ENCODE results near the gene WHAMM. TPM values are rescaled to one million over a fixed set of nuclear protein-coding genes. Genes with fewer than 3 reads are reported as not detected.
"Not testable (repeated sequence)": the region's sequence is repeated elsewhere in the genome, so short reads cannot be mapped to it uniquely, and the experiment has no call there.

The WHAMM gene, protein sequence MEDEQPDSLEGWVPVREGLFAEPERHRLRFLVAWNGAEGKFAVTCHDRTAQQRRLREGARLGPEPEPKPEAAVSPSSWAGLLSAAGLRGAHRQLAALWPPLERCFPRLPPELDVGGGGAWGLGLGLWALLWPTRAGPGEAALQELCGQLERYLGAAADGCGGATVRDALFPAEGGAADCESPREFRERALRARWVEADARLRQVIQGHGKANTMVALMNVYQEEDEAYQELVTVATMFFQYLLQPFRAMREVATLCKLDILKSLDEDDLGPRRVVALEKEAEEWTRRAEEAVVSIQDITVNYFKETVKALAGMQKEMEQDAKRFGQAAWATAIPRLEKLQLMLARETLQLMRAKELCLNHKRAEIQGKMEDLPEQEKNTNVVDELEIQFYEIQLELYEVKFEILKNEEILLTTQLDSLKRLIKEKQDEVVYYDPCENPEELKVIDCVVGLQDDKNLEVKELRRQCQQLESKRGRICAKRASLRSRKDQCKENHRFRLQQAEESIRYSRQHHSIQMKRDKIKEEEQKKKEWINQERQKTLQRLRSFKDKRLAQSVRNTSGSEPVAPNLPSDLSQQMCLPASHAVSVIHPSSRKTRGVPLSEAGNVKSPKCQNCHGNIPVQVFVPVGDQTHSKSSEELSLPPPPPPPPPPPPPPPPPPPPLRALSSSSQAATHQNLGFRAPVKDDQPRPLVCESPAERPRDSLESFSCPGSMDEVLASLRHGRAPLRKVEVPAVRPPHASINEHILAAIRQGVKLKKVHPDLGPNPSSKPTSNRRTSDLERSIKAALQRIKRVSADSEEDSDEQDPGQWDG
- polyA plus RNA-seq (ENCODE audit: insufficient read length in 3 of 3): 10 to 100 TPM in 2 of 3 donors, 1 to 10 TPM in 1; 9.6 to 18.4 (median 11.4) TPM
- long read RNA-seq, donor 1, partial matches to known transcripts: 5 of 5 reads
- long read RNA-seq, donor 1, other reads (novel, unspliced or antisense): 0 of 5 reads
- long read RNA-seq, donor 2, full-length matches to known transcripts: 1 of 1 reads
- long read RNA-seq, donor 2, partial matches to known transcripts: 0 of 1 reads
- long read RNA-seq, donor 2, other reads (novel, unspliced or antisense): 0 of 1 reads
- long read RNA-seq, donor 3: 0 reads
- long read RNA-seq, donor 4: 0 reads
- long read RNA-seq, donor 5: 0 reads
- long read RNA-seq, donor 6: 0 reads
- long read RNA-seq, donor 7, full-length matches to known transcripts: 3 of 3 reads
- long read RNA-seq, donor 7, partial matches to known transcripts: 0 of 3 reads
- long read RNA-seq, donor 7, other reads (novel, unspliced or antisense): 0 of 3 reads
- long read RNA-seq, donor 8, full-length matches to known transcripts: 1 of 1 reads
- long read RNA-seq, donor 8, partial matches to known transcripts: 0 of 1 reads
- long read RNA-seq, donor 8, other reads (novel, unspliced or antisense): 0 of 1 reads
- long read RNA-seq, donor 9, full-length matches to known transcripts: 1 of 1 reads
- long read RNA-seq, donor 9, partial matches to known transcripts: 0 of 1 reads
- long read RNA-seq, donor 9, other reads (novel, unspliced or antisense): 0 of 1 reads
- long read RNA-seq, donor 10, partial matches to known transcripts: 5 of 5 reads
- long read RNA-seq, donor 10, other reads (novel, unspliced or antisense): 0 of 5 reads
- long read RNA-seq, donor 11, full-length matches to known transcripts: 1 of 1 reads
- long read RNA-seq, donor 11, partial matches to known transcripts: 0 of 1 reads
- long read RNA-seq, donor 11, other reads (novel, unspliced or antisense): 0 of 1 reads
- long read RNA-seq, donor 12, partial matches to known transcripts: 7 of 7 reads
- long read RNA-seq, donor 12, other reads (novel, unspliced or antisense): 0 of 7 reads
- long read RNA-seq, donor 13, partial matches to known transcripts: 5 of 5 reads
- long read RNA-seq, donor 13, other reads (novel, unspliced or antisense): 0 of 5 reads
- long read RNA-seq, donor 14: 0 reads
- long read RNA-seq, donor 15: 0 reads
- long read RNA-seq, donor 16: 0 reads

GRCh38 chr15:82809308-82810060 is at the start of gene WHAMM:
TSS of gene WHAMM (plus strand) at chr15:82809628. CDS start at chr15:82809727, 99 bp downstream.
- DNase-seq: peak; percentile 98

- DNase-seq: no peak
Measured at GRCh38 chr15:82763361-82764116, 45.9 kb upstream of the WHAMM start.

DNA sequence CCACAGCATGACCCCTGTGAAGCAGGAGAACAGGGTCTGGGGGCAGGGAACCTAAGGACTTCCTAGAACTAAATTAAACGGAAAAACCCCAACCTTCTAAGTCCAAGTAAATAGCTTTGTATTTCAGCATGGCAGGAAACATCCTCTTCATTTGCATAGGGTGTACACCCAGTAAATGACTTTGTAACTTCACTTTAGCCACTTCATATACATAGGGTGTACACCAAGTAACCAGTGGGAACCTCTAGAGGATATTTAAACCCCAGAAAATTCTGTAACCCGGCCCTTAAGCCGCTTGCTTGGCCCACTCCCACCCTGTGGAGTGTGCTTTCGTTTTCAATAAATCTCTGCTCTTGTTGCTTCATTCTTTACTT is 45.3 kb upstream of the WHAMM start:
- DNase-seq: no peak

- DNase-seq: no peak
Measured at GRCh38 chr15:82764740-82765139, 44.7 kb upstream of the WHAMM start.

GRCh38 chr15:82766201-82766600 is 43.2 kb upstream of the WHAMM start:
- not testable (repeated sequence) for DNase-seq

DNA sequence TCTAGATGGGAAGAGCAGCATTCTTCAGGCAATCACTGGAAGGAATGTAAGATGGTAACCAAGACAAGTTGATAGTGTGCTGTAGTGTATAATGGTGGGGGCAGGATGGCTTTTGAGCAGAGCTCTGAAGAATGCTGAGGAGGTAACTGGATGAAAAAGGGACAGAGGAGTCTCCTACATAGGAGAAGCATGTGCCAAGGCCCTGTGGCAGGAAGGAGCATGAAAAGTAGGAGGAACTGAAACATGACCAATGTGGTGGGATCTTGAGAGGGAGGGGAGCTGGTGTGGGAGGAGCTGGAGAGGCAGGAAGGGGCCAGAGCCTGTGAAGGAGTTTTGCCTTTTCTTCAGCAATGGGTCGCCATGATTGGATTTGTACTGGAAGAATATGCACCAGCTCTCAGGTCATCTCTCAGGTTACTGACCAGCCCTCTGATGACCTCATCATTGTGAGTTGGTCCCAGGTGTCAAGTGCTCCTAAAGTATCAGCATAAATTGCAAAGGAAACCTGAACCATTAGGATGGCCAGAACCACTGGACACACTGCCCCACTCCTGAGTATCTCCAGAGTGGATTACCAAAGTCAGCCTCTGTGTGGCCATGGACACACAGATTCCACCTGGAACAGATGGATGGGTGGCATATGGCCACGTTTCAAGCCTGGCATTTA is 42.1 kb upstream of the WHAMM start:
- DNase-seq: no peak

- no peak for DNase-seq
Measured at GRCh38 chr15:82768414-82769054, 40.9 kb upstream of the WHAMM start.

DNA sequence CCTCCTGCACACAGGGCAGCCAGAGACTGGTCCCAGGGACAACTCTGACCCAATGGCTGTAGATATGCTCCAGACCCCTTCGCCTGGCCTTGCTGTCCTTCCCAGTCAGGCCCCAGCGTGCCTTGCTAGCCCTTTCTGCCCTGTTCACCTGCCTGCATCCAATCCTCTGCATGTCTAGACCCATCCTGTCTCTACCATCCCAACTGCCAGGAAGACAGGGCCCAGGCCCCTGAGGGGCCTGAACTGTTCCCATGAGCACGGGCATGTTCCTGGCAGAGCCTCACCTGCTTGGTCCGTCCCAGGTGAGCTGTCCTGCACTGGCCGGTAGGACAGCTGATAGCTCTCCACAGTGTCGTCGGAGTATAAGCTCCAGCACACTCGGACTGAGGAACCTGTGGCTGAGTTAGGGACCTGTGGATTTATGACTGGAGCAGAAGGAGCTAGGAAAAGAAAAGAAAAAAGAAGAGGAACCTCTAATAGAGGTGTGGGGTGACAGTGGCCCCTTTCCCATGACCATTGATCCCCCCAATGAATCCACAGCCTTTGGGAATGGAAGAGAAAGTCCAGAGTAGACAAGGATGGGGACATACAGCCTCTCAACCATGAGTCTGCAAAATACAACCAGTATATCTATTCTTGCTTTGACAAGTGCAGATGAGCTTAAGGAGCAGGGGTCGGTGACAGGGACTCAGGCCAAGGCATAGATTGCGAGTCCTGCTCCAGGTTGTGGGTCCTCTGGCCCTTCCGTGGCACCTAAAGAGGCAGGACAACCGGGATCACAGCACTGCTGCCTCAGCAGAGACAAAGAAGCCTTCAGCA is 37.4 kb upstream of the WHAMM start:
- no peak for DNase-seq

GRCh38 chr15:82774496-82774895 is 34.9 kb upstream of the WHAMM start:
- no peak for DNase-seq

GRCh38 chr15:82778755-82779154 is 30.7 kb upstream of the WHAMM start:
- no peak for DNase-seq

DNA sequence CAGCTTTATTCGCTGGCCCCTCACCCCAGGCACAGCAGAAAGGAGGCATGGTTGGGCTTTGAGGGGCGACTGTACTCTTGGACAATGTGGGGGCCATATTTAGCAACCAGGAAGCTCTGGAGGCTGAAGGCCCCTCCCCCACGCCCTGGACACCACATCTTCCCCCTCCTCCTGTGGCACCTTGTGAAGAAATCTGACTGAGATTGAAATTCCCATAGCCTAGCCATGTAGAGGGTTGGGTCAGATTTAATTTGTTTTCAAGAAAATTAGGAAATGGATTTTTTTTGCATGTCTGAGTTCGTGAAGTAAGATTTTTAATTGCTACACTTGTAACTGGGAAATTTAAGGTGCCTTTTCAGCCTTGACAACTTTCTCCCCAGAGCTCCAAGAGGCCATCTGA is 28.1 kb upstream of the WHAMM start:
- no peak for DNase-seq

- no peak for DNase-seq
Measured at GRCh38 chr15:82788496-82788895, 20.9 kb upstream of the WHAMM start.

GRCh38 chr15:82789491-82789890 is 19.9 kb upstream of the WHAMM start:
- no peak for DNase-seq

- no peak for DNase-seq
Measured at GRCh38 chr15:82790321-82790720, 19.1 kb upstream of the WHAMM start.

DNA sequence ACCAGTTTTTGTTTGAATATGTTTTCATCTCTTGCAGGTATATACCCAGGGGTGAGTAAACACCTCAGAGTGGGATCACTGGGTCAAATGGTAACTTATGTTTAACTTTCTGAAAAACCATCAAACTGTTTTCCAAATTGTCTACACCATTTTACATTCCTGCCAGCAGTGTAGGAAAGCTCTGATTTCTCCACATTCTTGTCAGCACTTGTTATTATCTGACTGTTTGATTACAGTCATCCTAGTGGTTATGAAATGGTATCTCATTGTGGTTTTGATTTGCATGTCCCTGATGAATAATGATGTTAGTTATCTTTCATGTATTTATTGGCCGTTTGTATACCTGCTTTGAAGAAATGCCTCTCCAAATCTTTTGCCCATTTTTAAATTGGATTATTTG is 17.4 kb upstream of the WHAMM start:
- DNase-seq: no peak

GRCh38 chr15:82793737-82794136 is 15.7 kb upstream of the WHAMM start:
- no peak for DNase-seq

DNA sequence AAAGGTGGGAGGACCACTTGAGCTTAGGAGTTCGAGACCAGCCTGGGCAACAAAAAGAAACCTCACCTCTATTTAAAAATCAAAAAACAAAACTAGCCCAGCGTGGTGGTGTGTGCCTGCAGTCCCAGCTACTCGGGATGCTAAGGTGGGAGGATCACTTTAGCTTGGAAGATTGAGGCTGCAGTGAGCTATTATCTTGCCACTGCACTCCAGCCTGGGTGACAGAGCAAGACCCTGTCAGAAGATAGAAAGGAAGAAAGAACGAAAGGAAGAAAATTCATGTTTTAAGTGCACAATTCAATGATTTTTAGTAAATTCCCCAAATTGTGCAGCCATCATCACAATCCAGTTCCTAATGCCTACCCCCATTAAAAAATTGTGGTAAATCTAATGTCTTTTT is 11.3 kb upstream of the WHAMM start:
- DNase-seq: no peak
